Neural crest cell (in vitro differentiated cells): ENCODE measurements around the gene NDUFS6. TPM values are rescaled to one million over a fixed set of nuclear protein-coding genes. Genes with fewer than 3 reads are reported as not detected.

Experiments used
- DNase-seq: peaks from one replicate; pipeline ENCODE4 v3.0.0; 2021; ENCODE audit warnings: low read depth, mixed read lengths, low spot score
- H3K27ac Mint-ChIP-seq: one replicate; pipeline ENCODE4 v1.8.0; 2021; ENCODE audit warnings: mild to moderate bottlenecking, mixed read lengths; ENCODE audit not compliant: unreplicated experiment
- H3K27me3 Mint-ChIP-seq: 2 replicates; pipeline ENCODE4 v1.8.0; 2021; ENCODE audit warnings: low read depth, mild to moderate bottlenecking, mixed read lengths
- H3K36me3 Mint-ChIP-seq: 2 replicates; pipeline ENCODE4 v1.8.0; 2021; ENCODE audit warnings: low read depth, mild to moderate bottlenecking, mixed read lengths
- H3K4me1 Mint-ChIP-seq: 2 replicates; pipeline ENCODE4 v1.8.0; 2021; ENCODE audit warnings: mixed read lengths
- H3K4me3 Mint-ChIP-seq: one replicate; pipeline ENCODE4 v1.8.0; 2021; ENCODE audit warnings: mild to moderate bottlenecking, mixed read lengths
- H3K9me3 Mint-ChIP-seq: 2 replicates; pipeline ENCODE4 v1.8.0; 2021; ENCODE audit warnings: mixed read lengths
- total RNA-seq: library from RNA; stranded (reverse); gene quantifications from 2 replicates; pipeline ENCODE4 v1.2.1, GENCODE V29; 2021
- TF ChIP-seq, protein P1 (sequence below): fragments of 200-600 bp; sonication (generic); conservative IDR thresholded peaks from 2 replicates; pipeline ENCODE4 v1.5.0; 2021; ENCODE audit warnings: antibody characterized with exemption, mild to moderate bottlenecking

The NDUFS6 gene
- total RNA-seq, 1 donor from 2014 or later, result 50.2 TPM

DNA sequence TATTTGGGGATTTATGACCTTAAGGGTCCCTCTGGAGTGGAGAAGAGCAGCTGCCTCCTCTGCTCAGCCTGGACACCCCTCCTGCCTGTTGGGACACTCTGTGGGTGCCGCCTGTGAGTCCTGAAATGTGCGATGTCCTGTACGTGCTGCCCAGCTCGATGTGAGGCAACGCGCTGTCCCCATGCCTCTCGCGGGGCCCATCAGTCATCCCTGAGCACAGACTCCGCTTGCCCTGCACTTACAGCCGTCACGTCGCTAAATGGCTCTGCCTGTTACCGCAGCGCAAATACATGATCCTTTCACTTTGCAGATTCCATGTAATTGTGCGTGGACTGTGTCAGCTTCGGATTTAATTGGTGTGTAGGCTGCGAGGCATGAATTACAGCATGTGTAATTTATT is 54.4 kb downstream of the NDUFS6 start:
- Mint-ChIP-seq H3K36me3 (no peaks in the 10 kb centered on the region), H3K9me3 (no peaks in the 10 kb centered on the region), H3K4me1 (peaks cover 6% of the 10 kb centered on the region), H3K27ac (no peak overlapping the region), H3K27me3 (peaks cover 20% of the 10 kb centered on the region), H3K4me3 (no peak overlapping the region)
- TF ChIP-seq, protein P1, sequence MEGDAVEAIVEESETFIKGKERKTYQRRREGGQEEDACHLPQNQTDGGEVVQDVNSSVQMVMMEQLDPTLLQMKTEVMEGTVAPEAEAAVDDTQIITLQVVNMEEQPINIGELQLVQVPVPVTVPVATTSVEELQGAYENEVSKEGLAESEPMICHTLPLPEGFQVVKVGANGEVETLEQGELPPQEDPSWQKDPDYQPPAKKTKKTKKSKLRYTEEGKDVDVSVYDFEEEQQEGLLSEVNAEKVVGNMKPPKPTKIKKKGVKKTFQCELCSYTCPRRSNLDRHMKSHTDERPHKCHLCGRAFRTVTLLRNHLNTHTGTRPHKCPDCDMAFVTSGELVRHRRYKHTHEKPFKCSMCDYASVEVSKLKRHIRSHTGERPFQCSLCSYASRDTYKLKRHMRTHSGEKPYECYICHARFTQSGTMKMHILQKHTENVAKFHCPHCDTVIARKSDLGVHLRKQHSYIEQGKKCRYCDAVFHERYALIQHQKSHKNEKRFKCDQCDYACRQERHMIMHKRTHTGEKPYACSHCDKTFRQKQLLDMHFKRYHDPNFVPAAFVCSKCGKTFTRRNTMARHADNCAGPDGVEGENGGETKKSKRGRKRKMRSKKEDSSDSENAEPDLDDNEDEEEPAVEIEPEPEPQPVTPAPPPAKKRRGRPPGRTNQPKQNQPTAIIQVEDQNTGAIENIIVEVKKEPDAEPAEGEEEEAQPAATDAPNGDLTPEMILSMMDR, result no peak
- no peak for DNase-seq

DNA sequence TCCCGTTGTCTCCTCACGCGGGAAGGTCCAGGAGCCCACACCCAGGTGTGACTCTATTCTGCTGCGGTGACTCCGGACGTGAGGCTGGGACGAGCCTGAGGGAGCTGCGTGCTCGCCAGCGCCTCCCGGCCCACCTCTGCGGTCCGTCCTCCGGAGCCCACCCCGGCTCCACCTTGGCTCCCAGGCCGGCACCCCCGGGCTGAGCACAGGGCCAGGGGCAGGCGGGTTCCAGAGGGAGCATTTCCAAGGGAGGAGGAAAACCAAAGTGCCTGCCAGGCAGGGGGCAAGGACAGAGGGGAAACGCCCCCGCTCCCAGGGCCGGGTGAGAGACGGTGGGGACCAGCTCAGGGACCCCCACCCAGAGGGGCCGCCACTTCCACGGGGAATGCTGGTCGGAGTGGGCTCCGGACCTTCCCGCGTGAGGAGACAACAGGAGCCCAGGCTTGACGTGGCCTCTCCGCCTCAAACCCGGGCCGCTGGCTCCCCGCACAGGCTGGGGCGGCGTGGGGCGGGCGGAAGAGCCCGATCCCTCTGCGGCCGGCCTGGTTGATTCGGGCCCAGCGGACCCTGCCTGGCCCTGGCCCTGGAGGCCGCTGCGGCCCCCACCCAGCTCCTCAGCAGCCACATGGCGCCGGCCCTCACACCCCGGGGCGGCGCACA is 55.5 kb downstream of the NDUFS6 start:
- no peaks in the 10 kb centered on the region for H3K36me3 Mint-ChIP-seq
- TF ChIP-seq, protein P1, result no peak
- DNase-seq, result no peak
- no peaks in the 10 kb centered on the region for H3K9me3 Mint-ChIP-seq
- peaks cover 10% of the 10 kb centered on the region for H3K27me3 Mint-ChIP-seq
- no peaks in the 10 kb centered on the region for H3K4me1 Mint-ChIP-seq
- H3K27ac Mint-ChIP-seq, result no peak overlapping the region
- H3K4me3 Mint-ChIP-seq, result no peak overlapping the region

DNA sequence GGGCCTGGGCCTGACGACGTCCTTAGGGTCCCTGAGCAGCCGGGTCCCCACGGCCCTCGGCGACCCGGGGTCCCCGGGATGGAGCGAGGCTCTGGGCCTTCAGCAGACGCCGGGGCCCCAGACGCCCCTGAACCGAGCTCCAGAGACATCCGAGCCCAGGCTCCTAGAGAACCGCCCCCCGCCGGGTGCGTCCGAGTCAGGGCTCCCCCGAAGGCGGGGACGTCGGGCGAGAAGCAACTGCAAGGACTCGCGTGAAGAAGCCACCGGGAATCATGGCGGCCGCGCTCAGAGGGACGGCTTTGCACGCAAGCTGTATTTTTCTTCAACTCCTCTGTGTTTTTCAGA is 56.0 kb downstream of the NDUFS6 start:
- no peak for DNase-seq
- Mint-ChIP-seq H3K9me3 (no peaks in the 10 kb centered on the region), H3K27ac (no peak overlapping the region), H3K4me1 (no peaks in the 10 kb centered on the region), H3K27me3 (peaks cover 10% of the 10 kb centered on the region), H3K4me3 (no peak overlapping the region), H3K36me3 (no peaks in the 10 kb centered on the region)
- TF ChIP-seq, protein P1, result no peak

DNA sequence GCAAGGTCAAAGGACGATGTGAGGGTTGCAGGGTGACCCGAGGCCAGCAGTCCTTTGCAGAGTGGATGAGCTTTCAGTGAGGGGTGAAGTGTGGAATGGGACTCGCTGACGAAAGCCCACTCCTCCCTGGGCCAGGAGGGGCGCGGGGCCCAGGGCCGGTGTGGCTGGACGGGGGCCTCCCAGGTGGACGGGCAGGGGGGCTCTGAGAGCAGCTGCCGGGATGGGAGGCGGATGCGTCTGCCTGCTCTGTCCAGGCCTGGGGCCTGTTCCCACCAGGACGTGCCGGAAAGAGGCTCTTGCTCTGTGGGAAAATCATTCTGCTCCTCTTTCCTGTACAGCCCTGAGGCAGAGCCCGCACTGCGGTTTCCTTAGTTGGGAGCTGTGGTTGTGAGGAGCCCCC is 57.2 kb downstream of the NDUFS6 start:
- no peak overlapping the region for H3K4me3 Mint-ChIP-seq
- no peak for DNase-seq
- TF ChIP-seq, protein P1, result no peak
- no peak overlapping the region for H3K27ac Mint-ChIP-seq
- H3K9me3 Mint-ChIP-seq, result no peaks in the 10 kb centered on the region
- peaks cover 7% of the 10 kb centered on the region for H3K27me3 Mint-ChIP-seq
- no peaks in the 10 kb centered on the region for H3K4me1 Mint-ChIP-seq
- no peaks in the 10 kb centered on the region for H3K36me3 Mint-ChIP-seq

DNA sequence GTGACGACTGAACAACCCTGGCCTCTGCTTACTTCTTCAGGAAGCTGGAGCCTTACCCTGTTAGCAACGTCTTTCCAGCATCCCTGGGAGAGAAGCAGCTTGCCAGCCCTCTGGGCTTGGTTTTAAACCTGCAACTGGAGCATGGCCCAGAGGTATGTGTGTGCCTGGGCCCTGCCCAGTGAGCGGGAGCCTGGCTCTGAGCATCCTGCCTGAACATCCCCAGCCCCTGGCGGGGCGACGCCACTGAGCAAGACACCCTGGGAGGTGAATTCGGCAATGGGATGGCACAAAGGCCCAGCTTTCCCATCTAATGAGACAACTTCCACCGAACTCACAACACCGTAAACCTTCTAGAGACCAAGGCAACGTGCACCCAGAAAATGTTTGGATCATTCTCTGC is 57.9 kb downstream of the NDUFS6 start:
- Mint-ChIP-seq H3K36me3 (no peaks in the 10 kb centered on the region), H3K4me3 (no peak overlapping the region), H3K9me3 (no peaks in the 10 kb centered on the region), H3K4me1 (no peaks in the 10 kb centered on the region), H3K27me3 (peaks cover under 1% of the 10 kb centered on the region), H3K27ac (no peak overlapping the region)
- TF ChIP-seq, protein P1, result no peak
- no peak for DNase-seq
